ENCODE measurements around the gene RYR3. TPM values are rescaled to one million over a fixed set of nuclear protein-coding genes. Genes with fewer than 3 reads are reported as not detected.

RYR3 gene
- total and polyA plus RNA-seq, 2 donors (not counting 1 experiment from before 2014, with no cell fraction given): not detected

DNA sequence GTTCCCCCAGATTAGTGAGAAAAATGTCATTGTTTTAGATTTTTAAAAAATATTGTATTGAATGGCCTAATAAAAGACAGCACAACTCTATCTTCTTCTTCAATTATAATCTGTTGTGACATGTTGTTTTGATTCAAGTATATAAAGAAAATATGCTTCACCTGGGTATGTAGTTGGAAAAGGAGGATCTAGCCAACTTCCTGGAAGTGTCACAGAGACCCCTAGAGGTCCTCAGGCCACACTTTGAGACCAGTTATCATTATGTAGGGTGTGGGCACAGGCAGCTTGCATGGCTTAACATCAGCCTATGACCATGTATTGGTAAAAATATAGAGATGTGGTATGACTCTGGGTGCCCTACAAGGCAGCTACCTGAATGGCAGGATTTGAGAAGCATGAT is 14.7 kb upstream of the RYR3 start:
- Histone ChIP-seq H3K9ac (ENCODE audit: low read length) (no peak overlapping the region), H4K20me1 (ENCODE audit: control insufficient read depth, insufficient read depth, low read length, poor library complexity, severe bottlenecking) (no peaks in the 10 kb centered on the region), H3K4me1 (ENCODE audit: control insufficient read depth in 2 of 2, insufficient read depth in 2 of 2, low read length in 2 of 2) (no peaks in the 10 kb centered on the region), H3K79me2 (ENCODE audit: control insufficient read depth, insufficient read depth, low read length) (no peaks in the 10 kb centered on the region), H3K27me3 (replicated peaks in 1 of 4; ENCODE audit: control extremely low read depth in 1 of 4, control insufficient read depth in 3 of 4, insufficient read depth in 4 of 4, low read length in 3 of 4) (peaks cover 0 to 3% (median 0%) of the 10 kb centered on the region in 4 experiments), H3K4me3 (ENCODE audit: control extremely low read depth in 1 of 5, extremely low read depth in 1 of 5, insufficient read depth in 1 of 5, low read depth in 2 of 5, low read length in 4 of 5) (no peak overlapping the region), H2AFZ (ENCODE audit: insufficient read depth, low read depth, low read length, poor library complexity, severe bottlenecking) (no peak overlapping the region), H3K9me3 (ENCODE audit: control extremely low read depth in 1 of 3, control insufficient read depth in 2 of 3, insufficient read depth in 1 of 3, low read length in 2 of 3) (no peaks in the 10 kb centered on the region), H3K4me2 (replicated peaks; ENCODE audit: low read depth, low read length, poor library complexity, severe bottlenecking) (no peak overlapping the region), H3K36me3 (replicated peaks in 1 of 2; ENCODE audit: control extremely low read depth in 1 of 2, control insufficient read depth in 1 of 2, extremely low read depth in 1 of 2, insufficient read depth in 2 of 2, low read length in 1 of 2) (no peaks in the 10 kb centered on the region), H3K27ac (ENCODE audit: low read length in 2 of 2) (no peak overlapping the region)
- DNase-seq (no peak), ATAC-seq (ENCODE audit: low read depth) (no peak)
- no peaks in the 10 kb centered on the region for H3K4me1 Mint-ChIP-seq
- no peaks in the 10 kb centered on the region for H3K9me3 Mint-ChIP-seq (ENCODE audit: insufficient read depth)
- peaks cover 4% of the 10 kb centered on the region for H3K27me3 Mint-ChIP-seq
- POLR2A ChIA-PET: no interaction called here
- intact Hi-C loops (cut with micrococcal nuclease): loop anchor here (10.0 kb wide), 1 partner anchor 409 kb away; no protein-coding TSS in a partner anchor
- no peak overlapping the region for H3K27ac Mint-ChIP-seq
- CTCF ChIA-PET: no interaction called here
- TF ChIP-seq, protein P1, sequence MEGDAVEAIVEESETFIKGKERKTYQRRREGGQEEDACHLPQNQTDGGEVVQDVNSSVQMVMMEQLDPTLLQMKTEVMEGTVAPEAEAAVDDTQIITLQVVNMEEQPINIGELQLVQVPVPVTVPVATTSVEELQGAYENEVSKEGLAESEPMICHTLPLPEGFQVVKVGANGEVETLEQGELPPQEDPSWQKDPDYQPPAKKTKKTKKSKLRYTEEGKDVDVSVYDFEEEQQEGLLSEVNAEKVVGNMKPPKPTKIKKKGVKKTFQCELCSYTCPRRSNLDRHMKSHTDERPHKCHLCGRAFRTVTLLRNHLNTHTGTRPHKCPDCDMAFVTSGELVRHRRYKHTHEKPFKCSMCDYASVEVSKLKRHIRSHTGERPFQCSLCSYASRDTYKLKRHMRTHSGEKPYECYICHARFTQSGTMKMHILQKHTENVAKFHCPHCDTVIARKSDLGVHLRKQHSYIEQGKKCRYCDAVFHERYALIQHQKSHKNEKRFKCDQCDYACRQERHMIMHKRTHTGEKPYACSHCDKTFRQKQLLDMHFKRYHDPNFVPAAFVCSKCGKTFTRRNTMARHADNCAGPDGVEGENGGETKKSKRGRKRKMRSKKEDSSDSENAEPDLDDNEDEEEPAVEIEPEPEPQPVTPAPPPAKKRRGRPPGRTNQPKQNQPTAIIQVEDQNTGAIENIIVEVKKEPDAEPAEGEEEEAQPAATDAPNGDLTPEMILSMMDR (IDR thresholded peaks at IDR 0.05): no peak
- TF ChIP-seq EZH2 (IDR thresholded peaks at IDR 0.05; ENCODE audit: borderline replicate concordance, insufficient read depth, low read depth, low read length, poor library complexity, severe bottlenecking): no peak
- no peak overlapping the region for H3K4me3 Mint-ChIP-seq

DNA sequence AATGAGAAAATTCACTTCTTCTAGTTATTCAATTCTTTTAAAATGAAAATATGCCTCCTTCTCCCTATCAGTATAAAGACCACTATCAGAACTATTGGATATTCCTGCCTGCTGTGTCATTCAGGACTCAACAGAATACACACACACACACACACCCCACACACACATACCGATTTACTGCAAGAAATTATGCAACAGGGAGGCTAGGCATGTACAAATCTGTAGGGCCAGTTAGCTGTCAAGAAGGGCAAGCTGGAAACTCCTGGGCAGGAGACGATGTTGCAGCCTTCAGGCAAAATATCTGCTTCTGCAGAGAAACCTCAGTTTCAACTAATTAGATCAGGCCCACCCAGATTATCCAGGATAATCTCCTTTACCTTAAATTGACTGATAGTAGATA is 13.9 kb upstream of the RYR3 start:
- H3K27ac ChIP-seq (ENCODE audit: low read length in 2 of 2): no peak overlapping the region
- no peak overlapping the region for H3K4me3 ChIP-seq (ENCODE audit: control extremely low read depth in 1 of 5, extremely low read depth in 1 of 5, insufficient read depth in 1 of 5, low read depth in 2 of 5, low read length in 4 of 5)
- H3K4me2 ChIP-seq (replicated peaks; ENCODE audit: low read depth, low read length, poor library complexity, severe bottlenecking): no peak overlapping the region
- POLR2A ChIA-PET: no interaction called here
- no peaks in the 10 kb centered on the region for H3K9me3 ChIP-seq (ENCODE audit: control extremely low read depth in 1 of 3, control insufficient read depth in 2 of 3, insufficient read depth in 1 of 3, low read length in 2 of 3)
- no peaks in the 10 kb centered on the region for H3K4me1 ChIP-seq (ENCODE audit: control insufficient read depth in 2 of 2, insufficient read depth in 2 of 2, low read length in 2 of 2)
- intact Hi-C loops (cut with micrococcal nuclease): loop anchor here (10.0 kb wide), 1 partner anchor 408 kb away; no protein-coding TSS in a partner anchor
- H2AFZ ChIP-seq (ENCODE audit: insufficient read depth, low read depth, low read length, poor library complexity, severe bottlenecking): no peak overlapping the region
- H3K27me3 Mint-ChIP-seq: peaks cover 4% of the 10 kb centered on the region
- no peak overlapping the region for H3K27ac Mint-ChIP-seq
- H4K20me1 ChIP-seq (ENCODE audit: control insufficient read depth, insufficient read depth, low read length, poor library complexity, severe bottlenecking): no peaks in the 10 kb centered on the region
- H3K36me3 ChIP-seq (replicated peaks in 1 of 2; ENCODE audit: control extremely low read depth in 1 of 2, control insufficient read depth in 1 of 2, extremely low read depth in 1 of 2, insufficient read depth in 2 of 2, low read length in 1 of 2): no peaks in the 10 kb centered on the region
- no peaks in the 10 kb centered on the region for H3K79me2 ChIP-seq (ENCODE audit: control insufficient read depth, insufficient read depth, low read length)
- CTCF ChIA-PET: no interaction called here
- DNase-seq (no peak), ATAC-seq (ENCODE audit: low read depth) (no peak)
- H3K27me3 ChIP-seq (replicated peaks in 1 of 4; ENCODE audit: control extremely low read depth in 1 of 4, control insufficient read depth in 3 of 4, insufficient read depth in 4 of 4, low read length in 3 of 4): peaks cover 0 to 3% (median 0%) of the 10 kb centered on the region in 4 experiments
- WGBS (ENCODE audit: insufficient coverage): 100% methylated on average over 1 of the region's 2 CpGs
- TF ChIP-seq, protein P1 (IDR thresholded peaks at IDR 0.05): no peak
- no peak for TF ChIP-seq EZH2 (IDR thresholded peaks at IDR 0.05; ENCODE audit: borderline replicate concordance, insufficient read depth, low read depth, low read length, poor library complexity, severe bottlenecking)
- no peak overlapping the region for H3K9ac ChIP-seq (ENCODE audit: low read length)
- H3K4me3 Mint-ChIP-seq: no peak overlapping the region
- no peaks in the 10 kb centered on the region for H3K4me1 Mint-ChIP-seq
- H3K9me3 Mint-ChIP-seq (ENCODE audit: insufficient read depth): no peaks in the 10 kb centered on the region
